ENCODE results near the gene DCBLD1. TPM values are rescaled to one million over a fixed set of nuclear protein-coding genes. Genes with fewer than 3 reads are reported as not detected.

The DCBLD1 gene
- total RNA-seq, 1 donor from 2014 or later = 3.8 TPM

DNA sequence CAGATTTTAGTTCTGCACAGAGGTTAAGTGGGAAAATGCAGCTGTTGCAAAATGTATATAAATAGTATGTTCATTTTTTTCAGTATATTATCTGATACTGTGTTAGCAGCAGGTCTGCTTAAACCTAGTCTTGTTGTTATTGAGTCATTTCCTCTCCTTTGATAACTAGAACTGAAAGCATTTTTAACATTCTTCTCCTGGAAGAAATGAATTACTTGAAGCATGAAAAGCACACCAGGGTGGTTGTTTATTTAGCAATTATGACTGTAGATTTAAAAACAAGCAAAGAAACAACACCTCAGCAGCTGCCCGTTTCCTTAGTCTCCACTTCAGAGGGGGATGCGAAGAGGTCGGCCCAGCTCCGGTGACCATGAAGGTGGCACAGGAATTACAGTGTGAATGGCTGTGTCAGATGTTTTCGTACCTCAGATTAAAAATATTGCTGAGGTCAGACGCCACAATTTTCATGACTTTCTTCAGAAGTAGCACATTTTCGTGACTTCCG, 66.4 kb downstream of the DCBLD1 start:
- intact Hi-C loops (cut with DNase I) = loop anchor here (5.0 kb wide), 1 partner anchor 53 kb away; the partner anchor contains the start of gene GOPC
- DNase-seq (ENCODE audit: low spot score) = no peak

DNA sequence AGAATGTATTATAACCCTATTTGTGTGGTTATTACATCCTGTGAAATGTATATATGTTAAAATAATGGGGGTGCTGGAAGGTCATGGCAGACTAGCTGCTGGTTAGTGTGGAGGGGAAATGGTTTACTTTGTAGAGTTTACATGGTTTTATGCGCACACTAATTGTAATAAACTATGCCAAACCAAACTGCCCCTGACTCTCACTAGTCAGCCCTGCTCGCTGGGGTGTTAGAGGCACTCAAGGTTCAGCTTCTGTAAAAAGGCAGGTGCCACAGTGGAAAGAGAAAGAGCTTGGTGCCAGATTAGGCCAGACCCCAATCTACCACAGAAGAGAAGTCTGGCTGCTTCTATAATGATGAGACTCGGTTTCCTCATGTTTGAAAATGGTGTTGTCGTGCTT, 67.1 kb downstream of the DCBLD1 start:
- no peak for DNase-seq (ENCODE audit: low spot score)
- intact Hi-C loops (cut with DNase I) = loop anchor here (5.0 kb wide), 1 partner anchor 53 kb away; the partner anchor contains the start of gene GOPC

- intact Hi-C loops (cut with DNase I) = no loop called here
- no peak for DNase-seq (ENCODE audit: low spot score)
These were observed 67.7 kb downstream of the DCBLD1 start for GRCh38 chr6:117550078-117550600.

DNA sequence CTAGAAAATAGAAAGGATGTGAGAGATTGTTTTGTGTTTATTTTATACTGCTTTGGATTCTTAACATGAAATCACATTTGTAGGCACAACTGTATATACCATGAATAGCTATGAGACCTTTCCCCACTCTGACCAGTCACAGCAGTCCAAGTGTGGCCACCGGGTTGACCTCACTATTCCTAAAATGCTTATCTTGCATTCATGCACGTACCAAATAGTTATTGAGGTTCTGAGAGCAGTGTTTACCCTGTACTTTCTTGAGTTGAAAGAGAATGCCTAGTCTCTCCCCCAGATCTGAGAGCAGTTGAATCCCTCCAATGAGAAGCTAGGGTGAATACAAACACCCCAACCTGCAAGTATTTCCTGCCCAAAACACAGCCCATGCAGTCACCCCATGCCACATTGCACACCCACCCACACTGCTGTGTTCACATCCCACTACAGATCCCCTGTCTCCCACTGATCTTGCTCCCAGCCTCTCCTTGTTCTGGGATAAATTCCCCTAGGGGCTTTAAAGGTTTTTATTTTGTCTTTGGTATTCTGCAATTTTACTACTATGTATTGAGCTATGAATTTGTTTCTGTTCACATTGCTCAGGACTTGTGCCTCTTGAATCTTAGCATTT, 68.3 kb downstream of the DCBLD1 start:
- DNase-seq (ENCODE audit: low spot score) = no peak
- intact Hi-C loops (cut with DNase I) = no loop called here

DNA sequence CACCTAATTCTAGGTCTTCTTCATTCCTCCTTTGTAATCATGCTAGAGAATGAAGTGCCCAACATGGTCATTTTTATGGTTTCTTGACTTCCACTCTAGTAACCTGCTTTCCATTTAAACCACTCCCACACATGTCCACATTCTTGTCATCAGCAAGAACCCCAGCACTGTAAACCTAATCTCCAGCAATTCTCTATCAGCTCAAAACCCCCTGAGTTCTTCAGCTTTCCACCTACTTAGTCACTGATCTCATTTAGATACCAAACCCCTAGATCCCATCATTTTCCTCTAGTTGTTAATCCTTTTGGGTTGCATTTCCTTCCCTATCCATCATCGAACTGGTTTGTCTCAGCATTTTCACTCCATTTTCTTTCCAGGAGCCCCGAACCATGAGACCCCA, 70.1 kb downstream of the DCBLD1 start:
- intact Hi-C loops (cut with DNase I) = no loop called here

GRCh38 chr6:117553142-117553541, 70.7 kb downstream of the DCBLD1 start:
- no peak for DNase-seq (ENCODE audit: low spot score)
- intact Hi-C loops (cut with DNase I) = no loop called here

More for the DNA sequence above, 70.1 kb downstream of the DCBLD1 start:
- DNase-seq (ENCODE audit: low spot score) = no peak

GRCh38 chr6:117555262-117555849, 72.9 kb downstream of the DCBLD1 start:
- intact Hi-C loops (cut with DNase I) = loop anchor here (2.0 to 5.0 kb wide), 2 partner anchors 77 to 208 kb away; no protein-coding TSS in a partner anchor

GRCh38 chr6:117555882-117556498, 73.5 kb downstream of the DCBLD1 start:
- DNase-seq (ENCODE audit: low spot score) = no peak
- intact Hi-C loops (cut with DNase I) = loop anchor here (2.0 to 5.0 kb wide), 3 partner anchors 77 to 209 kb away; no protein-coding TSS in a partner anchor

More at GRCh38 chr6:117555262-117555849, 72.9 kb downstream of the DCBLD1 start:
- DNase-seq (ENCODE audit: low spot score) = no peak

DNA sequence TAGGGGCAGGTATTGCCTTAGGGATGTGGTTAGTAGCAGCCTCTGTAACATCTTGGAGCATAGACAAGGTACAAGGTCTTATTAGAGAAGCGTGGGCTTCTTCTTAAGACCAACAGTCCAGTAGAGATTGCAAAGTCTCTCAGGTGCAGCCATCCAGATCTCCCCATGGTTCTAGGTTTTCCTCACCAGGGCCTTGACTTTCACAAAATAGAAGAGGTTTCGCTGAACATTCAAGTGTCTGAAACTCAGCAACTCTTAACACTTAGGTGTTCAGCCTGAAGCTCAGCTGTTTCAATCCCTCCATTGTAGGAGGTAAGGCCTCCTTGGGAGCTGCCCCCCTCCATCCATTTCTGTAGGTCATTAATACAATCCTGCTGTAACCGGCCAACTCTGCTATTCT, 75.5 kb downstream of the DCBLD1 start:
- intact Hi-C loops (cut with DNase I) = loop anchor here (2.0 to 5.0 kb wide), 2 partner anchors 109 to 211 kb away; no protein-coding TSS in a partner anchor
- no peak for DNase-seq (ENCODE audit: low spot score)

DNA sequence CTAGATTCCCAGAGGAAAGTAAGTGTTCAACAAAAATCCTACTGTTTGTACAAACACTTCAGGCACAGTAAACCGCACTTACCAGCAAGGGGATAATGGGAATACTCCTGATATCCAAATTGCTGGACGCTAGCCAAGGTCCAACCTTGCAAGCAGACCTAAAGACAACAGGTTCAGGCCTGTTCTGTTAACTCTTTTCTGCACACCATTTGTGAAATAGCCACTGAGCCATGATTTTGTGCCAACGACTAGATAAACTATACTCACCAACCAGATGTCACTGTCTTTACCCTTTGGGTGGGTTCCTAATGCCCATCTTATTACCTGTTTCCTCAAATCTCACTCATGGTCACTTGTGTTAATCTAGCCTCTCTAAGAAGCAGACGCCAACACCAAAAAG, 76.3 kb downstream of the DCBLD1 start:
- intact Hi-C loops (cut with DNase I) = loop anchor here (5.0 kb wide), 1 partner anchor 212 kb away; no protein-coding TSS in a partner anchor
- no peak for DNase-seq (ENCODE audit: low spot score)

DNA sequence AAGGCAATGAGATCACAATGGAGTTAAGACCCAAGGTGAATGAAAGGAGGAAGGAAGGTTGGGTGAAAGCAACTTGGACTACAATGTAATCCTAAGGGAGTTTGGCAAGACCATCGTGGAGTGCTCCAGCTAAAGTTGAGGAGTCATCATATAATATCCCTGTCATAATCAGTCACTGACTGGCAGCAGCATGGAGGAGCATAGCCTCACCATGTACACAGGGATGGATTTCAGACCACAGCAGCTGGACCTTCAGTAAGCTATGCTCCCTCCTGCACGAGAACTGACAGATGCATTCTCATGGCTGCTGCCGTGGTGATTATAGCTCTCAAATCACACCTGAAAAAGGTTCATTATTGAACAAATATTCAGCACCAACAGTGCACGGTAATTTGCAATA, 76.8 kb downstream of the DCBLD1 start:
- no peak for DNase-seq (ENCODE audit: low spot score)
- intact Hi-C loops (cut with DNase I) = loop anchor here (5.0 kb wide), 1 partner anchor 212 kb away; no protein-coding TSS in a partner anchor

- intact Hi-C loops (cut with DNase I) = no loop called here
- no peak for DNase-seq (ENCODE audit: low spot score)
These were observed 78.7 kb downstream of the DCBLD1 start for GRCh38 chr6:117561128-117561527.

GRCh38 chr6:117564681-117565080, 82.2 kb downstream of the DCBLD1 start:
- no peak for DNase-seq (ENCODE audit: low spot score)
- intact Hi-C loops (cut with DNase I) = no loop called here

DNA sequence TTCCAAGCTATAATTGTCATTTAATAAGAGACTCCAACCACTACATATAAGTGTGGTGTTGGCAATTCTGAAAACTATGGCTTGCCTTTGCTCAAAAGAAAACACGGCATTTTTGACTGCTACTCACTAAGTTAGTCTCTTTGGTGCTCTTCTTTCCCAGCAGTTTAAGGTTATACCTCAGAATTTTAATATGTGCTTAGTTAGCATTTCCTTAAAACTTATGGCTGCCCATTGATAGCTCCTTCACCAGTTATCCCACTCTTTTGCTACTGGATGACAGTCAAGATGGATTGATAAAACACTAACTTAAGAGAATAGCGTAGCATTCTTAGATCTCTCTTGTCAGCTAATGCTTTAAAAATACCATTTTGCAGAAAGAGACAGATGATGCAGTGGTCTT, 85.8 kb downstream of the DCBLD1 start:
- intact Hi-C loops (cut with DNase I) = no loop called here
- no peak for DNase-seq (ENCODE audit: low spot score)

- intact Hi-C loops (cut with DNase I) = no loop called here
- no peak for DNase-seq (ENCODE audit: low spot score)
These were observed 86.4 kb downstream of the DCBLD1 start for GRCh38 chr6:117568831-117569410.

- no peak for DNase-seq (ENCODE audit: low spot score)
- intact Hi-C loops (cut with DNase I) = no loop called here
These were observed 90.7 kb downstream of the DCBLD1 start for GRCh38 chr6:117573006-117573680.

GRCh38 chr6:117574198-117574597, 91.7 kb downstream of the DCBLD1 start:
- intact Hi-C loops (cut with DNase I) = no loop called here
- no peak for DNase-seq (ENCODE audit: low spot score)

- DNase-seq (ENCODE audit: low spot score) = no peak
- intact Hi-C loops (cut with DNase I) = no loop called here
These were observed 103.2 kb downstream of the DCBLD1 start for GRCh38 chr6:117585647-117586046.

DNA sequence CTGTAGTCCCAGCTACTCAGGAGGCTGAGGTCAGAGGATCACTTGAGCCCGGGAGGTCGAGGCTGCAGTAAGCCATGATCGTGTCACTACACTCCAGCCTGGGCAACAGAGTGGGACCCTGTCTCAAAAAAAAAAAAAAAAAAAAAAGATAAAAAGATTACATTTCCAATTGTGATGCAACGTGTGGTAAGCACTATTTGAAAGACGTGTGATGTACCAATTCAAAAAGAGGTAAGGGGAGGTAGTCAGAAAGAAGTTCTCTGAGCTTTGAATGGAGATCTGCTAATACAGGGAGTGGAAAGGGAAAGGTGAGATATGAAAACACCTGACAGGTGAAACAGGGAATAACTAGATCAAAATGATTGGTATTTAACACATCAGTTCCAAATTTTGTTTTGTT, 108.0 kb downstream of the DCBLD1 start:
- intact Hi-C loops (cut with DNase I) = no loop called here
- DNase-seq (ENCODE audit: low spot score) = no peak
